ENCODE measurements around the gene SLC25A5. TPM values are rescaled to one million over a fixed set of nuclear protein-coding genes. Genes with fewer than 3 reads are reported as not detected.
"Not testable (repeated sequence)": the region's sequence is repeated elsewhere in the genome, so short reads cannot be mapped to it uniquely, and the experiment has no call there.

Gene SLC25A5
- 100 to 1,000 TPM; 346 to 395 (median 352) TPM for polyA plus RNA-seq (ENCODE audit: insufficient read length in 3 of 3)

DNA sequence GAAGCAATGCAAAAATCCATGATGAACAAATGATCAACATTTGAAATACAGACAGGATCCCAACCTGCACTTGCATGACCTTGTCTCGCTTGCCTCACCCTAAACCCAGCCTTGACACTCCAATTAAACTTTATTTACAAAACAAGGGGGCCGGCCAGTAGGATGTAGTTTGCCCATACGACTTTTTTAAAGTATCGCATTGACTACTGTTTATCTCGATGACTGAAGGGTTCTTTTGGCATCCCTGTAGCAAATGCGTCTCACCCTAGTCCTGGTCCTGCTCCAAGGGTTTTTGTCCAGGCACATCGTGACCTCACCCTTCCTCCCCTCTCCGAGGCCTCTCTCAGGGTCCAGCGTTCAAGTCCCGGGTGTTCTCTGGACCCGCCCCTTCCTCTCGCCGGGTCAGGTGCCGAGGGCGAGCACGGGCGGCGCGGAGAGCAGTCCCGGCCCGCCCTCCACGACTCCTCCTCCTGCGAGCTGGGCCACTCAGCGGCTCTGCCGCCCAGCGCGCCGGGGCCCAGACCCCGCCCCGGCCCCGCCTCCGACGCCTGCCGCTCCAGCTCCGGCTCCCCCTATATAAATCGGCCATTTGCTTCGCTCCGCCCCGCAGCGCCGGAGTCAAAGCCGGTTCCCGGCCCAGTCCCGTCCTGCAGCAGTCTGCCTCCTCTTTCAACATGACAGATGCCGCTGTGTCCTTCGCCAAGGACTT is at the start of gene SLC25A5:
Gene SLC25A5 (plus strand): TSS at position 603 of the 709 bp plus-strand sequence. CDS start 72 bp downstream, at position 675.
- DNase-seq (ENCODE audit: low read depth in 3 of 3, low spot score in 2 of 3), result peak in 1 of 3 donors; percentile 59

DNA sequence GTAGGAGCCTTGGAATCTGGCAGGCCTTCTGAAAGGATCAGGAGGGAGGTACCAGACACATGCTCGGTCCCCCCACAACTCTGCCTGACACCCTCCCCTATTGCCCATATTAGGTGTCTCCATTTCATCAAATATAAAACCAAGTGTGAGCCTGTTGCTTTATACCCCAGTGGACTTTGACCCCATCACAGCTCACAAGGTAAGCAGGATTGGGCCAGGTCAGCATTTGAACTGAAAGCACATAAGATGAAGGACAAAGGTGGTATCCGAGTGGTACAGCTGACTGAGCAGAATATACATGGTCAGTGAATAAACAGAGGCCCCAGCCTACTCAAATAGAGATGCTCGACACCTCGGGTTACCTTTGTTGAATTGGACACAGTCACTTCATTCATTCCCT is 49.1 kb upstream of the SLC25A5 start:
- DNase-seq (ENCODE audit: low read depth in 3 of 3, low spot score in 2 of 3), result no peak

DNA sequence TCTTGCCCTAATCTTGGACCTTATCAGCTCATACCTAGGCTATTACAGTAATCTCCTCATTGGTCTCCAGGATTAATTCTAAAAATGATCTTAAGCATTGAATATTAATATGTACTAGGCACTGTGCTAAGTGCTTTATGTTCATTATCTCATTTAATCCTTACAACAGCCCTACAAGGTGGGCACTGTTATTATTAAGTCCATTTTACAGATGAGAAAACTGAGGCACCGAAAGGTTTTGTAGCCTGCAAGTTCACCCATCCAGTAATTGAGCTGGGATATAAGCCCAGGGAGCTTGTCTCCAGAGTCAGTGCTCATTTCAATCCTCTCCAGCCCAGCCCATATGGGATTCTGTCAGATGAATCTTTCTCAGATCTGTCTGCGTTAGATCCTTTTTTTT is 48.3 kb upstream of the SLC25A5 start:
- no peak for DNase-seq (ENCODE audit: low read depth in 3 of 3, low spot score in 2 of 3)

DNA sequence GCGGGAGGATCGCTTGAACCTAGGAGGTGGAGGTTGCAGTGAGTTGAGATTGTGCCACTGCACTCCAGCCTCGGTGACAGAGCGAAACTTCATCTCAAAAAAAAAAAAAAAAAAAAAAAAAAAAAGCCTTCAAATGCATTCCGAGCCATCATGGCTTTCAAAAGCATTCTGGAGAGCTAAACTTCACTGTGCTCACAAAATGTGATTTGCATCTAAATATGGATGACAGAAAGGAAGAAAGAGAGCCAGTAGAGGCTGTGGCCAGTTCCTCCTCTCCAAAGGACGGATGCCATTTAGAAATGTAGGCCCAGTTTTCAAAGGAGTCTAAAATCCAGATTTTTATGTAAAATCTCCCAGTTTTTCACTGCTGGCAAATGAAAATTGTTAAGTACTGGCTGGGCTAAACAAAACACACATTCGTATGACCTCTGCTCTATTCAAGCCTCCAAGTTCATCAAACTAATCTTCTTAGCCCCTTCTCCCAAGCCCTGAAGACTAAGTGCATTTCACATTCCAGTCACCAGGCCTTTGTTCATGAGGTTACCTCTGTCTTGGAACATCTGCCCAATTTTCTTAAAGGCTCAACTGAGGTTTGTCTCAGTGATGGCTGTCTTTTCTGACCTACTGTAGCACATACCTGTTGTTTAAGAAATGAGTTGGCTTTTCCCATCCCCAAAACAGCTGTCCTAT is 47.1 kb upstream of the SLC25A5 start:
- no peak for DNase-seq (ENCODE audit: low read depth in 3 of 3, low spot score in 2 of 3)

DNA sequence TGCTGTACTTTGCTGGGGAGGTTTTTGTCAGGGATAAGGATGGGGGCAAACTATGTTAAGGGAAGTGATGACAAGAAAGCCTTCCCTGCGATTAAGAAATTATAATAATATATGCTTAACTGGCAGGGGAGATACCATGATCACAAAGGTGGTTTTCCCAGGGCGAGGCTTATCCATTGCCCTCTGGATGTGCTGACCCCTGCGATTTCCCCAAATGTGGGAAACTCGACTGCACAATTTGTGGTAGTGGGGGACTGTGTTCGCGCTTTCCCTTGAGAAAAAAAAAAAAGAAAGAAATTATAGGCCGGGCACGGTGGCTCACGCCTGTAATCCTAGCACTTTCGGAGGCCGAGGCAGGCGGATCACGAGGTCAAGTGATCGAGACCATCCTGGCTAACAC is 44.6 kb upstream of the SLC25A5 start:
- no peak for DNase-seq (ENCODE audit: low read depth in 3 of 3, low spot score in 2 of 3)

DNA sequence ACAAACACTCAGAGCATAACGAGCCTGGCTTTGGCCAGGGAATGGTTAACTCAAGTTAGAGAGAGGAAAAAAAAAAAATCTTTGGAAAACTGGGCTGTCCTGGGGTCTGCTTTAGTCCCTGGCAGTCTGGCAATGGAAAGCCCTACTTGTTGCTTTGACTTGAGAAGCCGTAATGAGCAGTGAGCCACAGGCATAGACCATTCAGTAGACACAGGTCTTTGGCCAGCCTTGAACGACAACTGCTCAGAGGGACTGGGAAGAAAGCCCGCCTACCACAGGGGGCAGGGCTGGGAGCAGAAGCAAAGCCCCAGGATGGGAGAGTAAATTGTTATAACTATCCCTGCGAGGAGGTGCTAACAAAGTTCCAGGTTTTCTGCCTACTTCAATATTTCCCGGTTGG is 43.2 kb upstream of the SLC25A5 start:
- no peak for DNase-seq (ENCODE audit: low read depth in 3 of 3, low spot score in 2 of 3)

DNA sequence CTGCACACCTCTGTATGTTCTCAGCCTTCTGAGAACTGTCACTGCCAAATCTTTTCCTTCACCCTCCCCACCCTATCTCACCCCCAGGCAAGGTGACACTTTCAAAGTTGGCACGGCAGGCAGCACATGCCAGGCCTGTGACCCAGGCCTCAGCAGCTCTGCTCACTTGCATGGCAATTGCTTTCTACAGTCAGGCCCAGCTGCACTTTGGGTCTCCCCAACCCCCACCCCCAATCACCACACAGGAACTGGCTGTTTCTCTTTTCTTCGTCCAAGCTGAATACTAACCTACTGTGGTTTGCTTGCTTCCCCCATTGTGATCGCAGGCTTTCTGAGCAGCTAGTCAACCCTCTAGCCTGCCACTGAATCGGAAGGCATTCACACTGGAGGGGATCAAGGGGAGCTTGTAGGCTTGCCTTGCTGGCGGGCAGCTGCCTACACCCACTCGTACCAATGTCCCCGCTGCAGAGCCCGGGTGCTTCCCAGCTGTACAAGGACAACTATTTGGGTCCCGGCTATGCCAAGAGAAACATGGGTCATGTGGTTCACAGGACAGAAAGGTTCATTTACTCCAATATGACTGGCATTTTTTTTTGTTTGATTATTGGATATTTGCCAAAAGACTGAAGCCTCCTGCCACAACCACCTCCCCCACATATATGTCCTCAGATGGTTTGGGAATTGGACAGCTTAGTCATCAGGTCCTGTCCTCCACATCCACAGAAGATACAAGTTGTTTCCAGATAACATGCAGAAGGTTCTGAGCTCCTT is 41.0 kb upstream of the SLC25A5 start:
- no peak for DNase-seq (ENCODE audit: low read depth in 3 of 3, low spot score in 2 of 3)

DNA sequence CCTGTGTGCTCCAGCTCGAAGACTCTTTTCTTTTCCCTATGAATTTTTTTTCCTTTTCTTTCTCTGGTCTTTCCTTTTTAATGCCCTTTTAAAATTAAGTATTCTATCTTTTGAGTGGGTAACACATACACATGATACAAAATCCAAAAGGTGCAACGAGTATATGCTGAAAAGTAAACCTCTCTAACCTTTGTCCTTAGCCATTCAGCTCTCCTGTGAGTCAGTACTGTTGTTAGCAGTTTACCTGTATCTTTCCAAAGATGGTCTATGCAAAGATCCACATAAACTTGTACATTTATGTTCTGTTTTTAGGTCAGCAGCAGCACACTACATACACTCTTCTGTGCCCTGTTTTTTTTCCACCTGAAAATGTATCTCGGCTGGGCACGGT is 40.5 kb upstream of the SLC25A5 start:
- DNase-seq (ENCODE audit: low read depth in 3 of 3, low spot score in 2 of 3), result no peak

DNA sequence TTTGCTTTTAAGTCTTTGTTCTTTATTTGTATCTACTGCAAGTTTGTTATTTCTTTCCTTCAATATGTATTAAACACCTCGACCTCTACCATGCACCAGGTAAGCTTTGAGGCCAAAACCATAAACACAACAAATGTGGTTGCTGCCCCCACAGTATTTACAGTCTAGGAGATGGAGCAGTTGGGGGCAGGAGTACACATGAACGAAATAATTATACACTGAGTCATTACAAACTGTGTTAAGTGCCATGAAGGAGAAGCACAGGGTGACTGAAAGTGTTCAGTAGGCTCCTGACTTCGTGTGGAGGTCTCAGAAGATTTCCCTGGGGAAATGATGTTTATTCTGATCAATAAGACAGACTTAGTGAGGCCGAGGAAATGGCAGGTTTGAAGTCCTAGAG is 38.8 kb upstream of the SLC25A5 start:
- DNase-seq (ENCODE audit: low read depth in 3 of 3, low spot score in 2 of 3), result no peak

DNA sequence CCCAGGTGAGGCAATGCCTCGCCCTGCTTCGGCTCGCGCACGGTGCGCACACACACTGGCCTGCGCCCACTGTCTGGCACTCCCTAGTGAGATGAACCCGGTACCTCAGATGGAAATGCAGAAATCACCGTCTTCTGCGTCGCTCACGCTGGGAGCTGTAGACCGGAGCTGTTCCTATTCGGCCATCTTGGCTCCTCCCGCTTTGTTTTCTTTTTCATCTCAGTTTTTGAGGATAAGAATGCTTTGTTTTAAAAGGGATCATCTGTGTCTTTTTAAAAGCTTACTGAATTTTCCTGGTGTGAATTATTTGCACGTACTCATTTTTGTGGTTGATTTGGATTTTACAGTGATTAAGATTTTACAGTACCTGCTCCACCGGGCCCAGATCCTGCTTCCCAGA is 26.9 kb upstream of the SLC25A5 start:
- DNase-seq (ENCODE audit: low read depth in 3 of 3, low spot score in 2 of 3), result not testable (repeated sequence)

DNA sequence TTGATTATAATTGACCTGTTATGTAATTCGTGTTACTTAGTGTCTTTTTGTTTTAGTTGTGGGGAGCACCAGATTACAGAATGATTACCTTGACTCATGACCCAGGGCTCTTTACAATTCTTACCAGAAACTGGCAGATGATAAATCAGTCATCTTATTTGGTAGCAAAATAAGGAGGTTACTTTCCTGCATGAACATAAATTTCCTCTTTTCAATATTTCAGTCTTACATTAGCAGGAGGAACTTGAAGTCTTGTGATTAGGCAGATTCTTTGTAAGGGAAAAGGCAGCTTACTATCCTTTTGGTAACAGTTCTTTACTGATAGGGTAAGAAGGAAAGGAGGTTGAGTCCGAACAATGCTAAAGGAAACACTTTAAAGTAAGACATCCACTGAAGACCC is 26.0 kb upstream of the SLC25A5 start:
- no peak for DNase-seq (ENCODE audit: low read depth in 3 of 3, low spot score in 2 of 3)

DNA sequence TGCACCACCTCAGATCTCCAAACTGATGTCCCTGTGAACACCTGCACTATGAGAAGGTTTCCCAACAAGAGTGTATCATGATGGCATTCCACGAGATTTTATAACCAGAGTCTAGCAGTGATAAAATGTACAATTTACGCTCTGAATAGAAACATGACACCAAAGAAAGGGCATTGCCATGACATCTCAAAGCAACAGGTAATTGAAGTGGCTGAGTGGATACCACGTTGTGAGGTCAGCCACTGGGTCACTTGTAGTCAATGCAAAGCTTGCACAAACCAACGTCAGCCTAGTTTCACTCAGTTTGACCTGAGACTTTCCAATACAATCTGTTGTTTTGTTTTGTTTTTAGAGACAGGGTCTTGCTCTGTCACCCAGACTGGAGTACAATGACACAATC is 15.0 kb upstream of the SLC25A5 start:
- DNase-seq (ENCODE audit: low read depth in 3 of 3, low spot score in 2 of 3), result no peak

DNA sequence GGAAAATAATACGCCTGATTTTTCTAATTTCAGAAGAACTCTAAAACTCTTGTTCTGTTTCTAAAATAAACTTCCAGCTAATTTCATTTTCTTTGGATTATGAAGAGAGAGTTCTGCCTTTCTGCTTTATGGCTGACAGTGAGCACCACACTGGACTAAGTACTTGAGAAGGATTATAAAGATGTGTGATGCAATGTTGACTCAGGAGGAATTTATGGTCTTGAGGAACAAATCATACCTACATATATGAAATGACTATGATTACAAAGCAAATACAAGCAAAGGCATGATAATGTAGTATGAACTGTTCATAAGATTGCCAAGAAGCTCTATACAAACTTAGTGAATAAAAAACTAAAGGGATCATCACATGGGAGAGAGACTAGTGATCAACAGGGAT is 13.0 kb upstream of the SLC25A5 start:
- no peak for DNase-seq (ENCODE audit: low read depth in 3 of 3, low spot score in 2 of 3)

DNA sequence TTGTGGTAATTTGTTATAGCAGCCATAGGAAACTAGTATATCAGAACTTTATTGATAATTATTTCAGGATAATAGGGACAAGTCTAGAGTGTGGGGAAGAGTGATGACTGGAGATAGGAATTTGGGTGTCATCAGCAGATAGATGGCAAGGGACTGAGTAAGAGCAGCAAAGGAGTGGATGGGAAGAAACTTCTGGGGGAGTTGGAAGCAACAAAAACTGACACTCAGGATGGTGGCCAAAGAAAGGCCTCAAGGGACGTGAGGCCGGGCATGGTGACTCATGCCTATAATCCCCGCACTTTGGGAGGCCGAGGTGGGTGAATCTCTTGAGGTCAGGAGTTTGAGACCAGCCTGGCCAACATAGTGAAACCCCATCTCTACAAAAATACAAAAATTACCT is 9.1 kb upstream of the SLC25A5 start:
- no peak for DNase-seq (ENCODE audit: low read depth in 3 of 3, low spot score in 2 of 3)

DNA sequence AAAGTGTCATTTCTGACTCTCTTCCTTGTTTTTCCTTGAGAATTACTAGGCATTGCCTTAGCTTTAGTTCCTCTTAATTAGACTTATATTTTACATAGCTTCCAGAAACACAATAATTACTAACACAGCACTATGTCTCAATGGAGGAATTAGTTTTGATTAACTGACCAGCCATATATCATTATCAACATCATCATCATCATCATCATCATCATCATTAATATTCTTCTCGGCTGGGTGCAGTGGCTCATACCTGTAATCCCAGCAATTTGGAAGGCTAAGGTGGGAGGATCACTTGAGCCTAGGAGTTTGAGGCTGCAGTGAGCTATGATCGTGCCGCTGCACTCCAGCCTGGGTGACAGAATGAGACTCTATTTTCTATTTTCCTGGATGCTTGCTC is 2.7 kb upstream of the SLC25A5 start:
- DNase-seq (ENCODE audit: low read depth in 3 of 3, low spot score in 2 of 3), result no peak

DNA sequence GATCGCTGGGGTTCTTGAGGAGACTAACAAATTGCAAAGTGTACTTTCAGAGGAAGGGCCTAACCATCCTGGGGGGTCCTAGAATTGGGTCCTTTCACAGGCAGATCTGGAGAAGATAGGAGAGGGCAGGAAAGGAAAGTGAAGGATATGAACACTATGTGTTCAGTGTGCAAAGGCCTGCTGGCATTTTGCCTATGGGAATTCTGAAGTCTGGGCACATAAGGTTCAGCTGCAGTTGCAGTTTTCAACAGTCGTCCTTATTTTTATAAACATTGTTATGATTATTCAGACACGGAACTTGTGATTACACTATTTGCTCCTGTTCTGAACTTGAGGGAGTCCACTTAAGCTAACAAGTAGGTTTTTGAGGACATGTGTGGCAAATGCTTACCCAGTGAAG is 1.3 kb upstream of the SLC25A5 start:
- no peak for DNase-seq (ENCODE audit: low read depth in 3 of 3, low spot score in 2 of 3)

DNA sequence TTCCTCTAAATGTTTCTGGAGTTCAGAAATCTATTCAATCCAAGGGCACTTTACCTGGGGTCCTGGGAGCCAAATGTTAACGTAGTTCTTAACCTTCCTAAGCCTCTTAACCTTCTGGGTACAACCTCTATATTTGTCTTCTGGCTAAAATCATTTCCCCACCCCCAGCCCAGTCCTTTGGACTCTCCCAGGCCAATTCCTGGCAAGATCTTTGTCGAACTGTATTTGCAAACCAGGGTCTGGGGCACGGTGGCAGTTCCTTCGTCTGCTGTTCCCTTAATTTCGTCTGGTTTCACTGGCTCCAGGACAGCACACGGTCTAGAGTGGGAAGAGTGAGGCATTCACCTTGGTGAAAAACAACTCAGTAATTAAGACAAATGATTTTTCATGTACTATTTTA is 811 bp upstream of the SLC25A5 start:
- DNase-seq (ENCODE audit: low read depth in 3 of 3, low spot score in 2 of 3), result no peak

DNA sequence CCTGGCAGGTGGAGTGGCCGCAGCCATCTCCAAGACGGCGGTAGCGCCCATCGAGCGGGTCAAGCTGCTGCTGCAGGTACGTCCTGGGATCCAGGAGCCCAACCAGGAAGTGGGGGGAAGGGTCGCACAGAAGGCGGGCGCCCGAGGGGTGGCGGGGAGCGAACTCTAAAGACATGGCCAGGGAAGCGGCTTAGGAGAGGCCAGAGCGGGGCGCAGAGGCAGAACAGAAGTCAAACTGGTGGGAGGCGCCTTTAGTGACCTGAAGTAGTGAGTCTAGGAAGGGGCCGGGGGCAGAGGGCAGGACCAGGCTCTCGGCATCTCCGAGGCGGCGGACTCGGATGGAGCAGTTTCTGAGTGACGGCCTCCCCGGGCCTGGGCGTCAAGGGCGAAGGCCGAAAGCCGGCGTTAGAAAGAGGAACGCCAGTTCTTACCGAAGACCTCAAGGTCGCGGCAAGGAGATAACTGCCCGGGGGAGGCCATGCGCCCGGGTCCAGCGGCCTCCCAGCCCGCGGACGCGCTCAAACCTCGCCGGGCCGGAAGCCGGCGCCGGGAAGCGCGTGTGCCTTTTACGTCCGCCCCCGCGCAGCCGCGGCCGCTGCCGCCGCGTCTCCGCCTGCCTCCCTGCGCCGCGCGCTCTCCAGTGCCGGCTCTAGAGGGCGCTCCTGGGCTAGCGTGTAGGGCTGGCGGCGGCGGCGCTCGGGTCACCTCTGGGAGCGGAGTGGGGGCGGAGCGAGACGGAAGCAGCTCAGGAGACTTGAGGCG is 488 bp downstream of the SLC25A5 start:
- DNase-seq (ENCODE audit: low read depth in 3 of 3, low spot score in 2 of 3), result peak in 1 of 3 donors; percentile 59

DNA sequence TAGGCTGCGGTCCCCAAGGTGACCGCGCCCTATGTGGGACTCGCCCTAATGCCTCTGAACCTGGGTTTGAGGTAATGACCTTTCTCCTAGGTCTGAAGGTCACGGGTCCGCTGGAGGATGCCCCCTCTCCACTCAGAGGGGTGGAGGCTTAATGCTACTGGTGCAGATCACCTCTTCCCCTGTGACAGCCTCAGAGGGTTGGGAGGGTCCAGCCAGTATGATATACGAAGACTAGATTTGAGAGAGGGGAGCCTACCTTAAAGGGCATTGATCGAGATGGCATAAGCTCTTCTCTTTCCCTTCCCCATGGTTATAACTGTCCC is 1.0 kb downstream of the SLC25A5 start:
- no peak for DNase-seq (ENCODE audit: low read depth in 3 of 3, low spot score in 2 of 3)

DNA sequence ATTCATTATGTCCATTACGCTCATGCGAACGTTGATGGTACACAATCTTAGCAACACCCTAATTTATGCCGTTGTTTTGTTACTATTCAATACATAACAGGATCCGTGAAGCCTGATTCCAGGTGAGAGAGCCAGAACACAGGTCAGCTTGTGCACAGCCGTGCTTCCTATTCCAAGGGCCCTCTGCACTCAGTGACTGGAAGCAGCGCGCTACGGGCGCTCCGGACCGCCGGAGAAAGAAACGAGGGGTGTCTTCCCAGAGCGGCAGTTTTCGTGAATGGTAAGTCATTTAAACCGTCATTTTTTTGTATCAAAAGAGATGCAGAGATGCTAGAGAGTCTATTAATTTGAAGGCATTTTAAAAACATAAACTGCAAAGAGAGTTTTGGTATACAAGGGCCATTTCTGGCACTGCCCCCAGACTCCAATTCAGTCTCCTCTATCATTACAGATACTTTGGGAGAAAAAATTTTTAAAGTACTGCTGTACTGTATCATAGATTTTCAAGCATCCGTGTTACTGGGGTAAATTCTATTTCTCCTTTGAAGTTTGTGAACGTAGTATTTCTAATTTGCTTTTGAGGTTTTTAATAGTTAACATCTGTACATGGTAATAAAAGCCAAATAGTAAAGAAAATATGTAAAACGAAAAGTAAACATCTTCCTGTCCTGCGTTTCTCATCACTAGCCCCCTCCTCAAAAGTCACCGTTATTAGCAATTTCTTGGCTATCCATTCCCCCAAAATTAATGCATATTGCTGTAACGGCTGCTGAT is 6.6 kb downstream of the SLC25A5 start:
- DNase-seq (ENCODE audit: low read depth in 3 of 3, low spot score in 2 of 3), result no peak

Data from right renal cortex interstitium (tissue), 3 donors.